WTC11 (cell line): ENCODE data around the gene RPH3AL. TPM values are rescaled to one million over a fixed set of nuclear protein-coding genes. Genes with fewer than 3 reads are reported as not detected.

Experiments
- ATAC-seq: fragments of 200-7000 bp; cut with Tn5 transposase; 2 replicates; pipeline ENCODE4 v1.10.0; 2021; ENCODE audit warnings: mild to moderate bottlenecking, moderate library complexity
- CTCF ChIA-PET: fragments of 300-600 bp; sonication (Branson Sonifier 250); formaldehyde crosslinking; loops from one replicate; lab custom pipeline; 2021; ENCODE audit warnings: antibody characterized with exemption; lab: Charles Lee
- POLR2A ChIA-PET: fragments of 350-600 bp; sonication (Branson Sonifier 250); formaldehyde crosslinking; loops from one replicate; lab custom pipeline; 2021; ENCODE audit warnings: antibody characterized with exemption; lab: Charles Lee
- DNase-seq: peaks from one replicate; pipeline ENCODE4 v3.0.0; 2021; ENCODE audit warnings: low spot score
- H3K27ac Mint-ChIP-seq: 2 replicates; pipeline ENCODE4 v1.8.0; 2021; ENCODE audit warnings: mixed read lengths
- H3K27me3 Mint-ChIP-seq: 2 replicates; pipeline ENCODE4 v1.8.0; 2021; ENCODE audit warnings: low read depth, mild to moderate bottlenecking, moderate library complexity, mixed read lengths
- H3K36me3 Mint-ChIP-seq: 2 replicates; pipeline ENCODE4 v1.8.0; 2021; ENCODE audit warnings: mixed read lengths
- H3K4me1 Mint-ChIP-seq: 2 replicates; pipeline ENCODE4 v1.8.0; 2022; ENCODE audit warnings: mixed read lengths
- H3K4me3 Mint-ChIP-seq: 2 replicates; pipeline ENCODE4 v1.8.0; 2021; ENCODE audit warnings: mild to moderate bottlenecking, moderate library complexity, mixed read lengths
- H3K9me3 Mint-ChIP-seq: 2 replicates; pipeline ENCODE4 v1.8.0; 2021; ENCODE audit warnings: mixed read lengths
- ATF1 ChIP-seq: sonication (generic); formaldehyde crosslinking; IDR thresholded peaks from 2 replicates; pipeline ENCODE4 v1.8.1; 2023; ENCODE audit warnings: mild to moderate bottlenecking, moderate library complexity, missing genetic modification reagents
- CREM ChIP-seq: sonication (generic); formaldehyde crosslinking; IDR thresholded peaks from 2 replicates; pipeline ENCODE4 v1.8.1; 2022; ENCODE audit warnings: mild to moderate bottlenecking, missing genetic modification reagents, moderate library complexity
- GRHL2 ChIP-seq: fragments of 250-450 bp; sonication (Bioruptor Pico); IDR thresholded peaks from 2 replicates; pipeline ENCODE4 v1.8.0; 2022; ENCODE audit warnings: mild to moderate bottlenecking, moderate library complexity; ENCODE audit not compliant: insufficient replicate concordance, severe bottlenecking
- JUN ChIP-seq: sonication (generic); formaldehyde crosslinking; IDR thresholded peaks from 2 replicates; pipeline ENCODE4 v1.8.0; 2023; ENCODE audit warnings: mild to moderate bottlenecking, missing genetic modification reagents
- MLX ChIP-seq: sonication (generic); formaldehyde crosslinking; IDR thresholded peaks from 2 replicates; pipeline ENCODE4 v1.8.1; 2023; ENCODE audit warnings: mild to moderate bottlenecking, missing genetic modification reagents, moderate library complexity
- PRRX2 ChIP-seq: fragments of 250-450 bp; sonication (Bioruptor Pico); IDR thresholded peaks from 2 replicates; pipeline ENCODE4 v1.8.0; 2021; ENCODE audit warnings: mild to moderate bottlenecking
- SOX15 ChIP-seq: fragments of 250-450 bp; sonication (Bioruptor Pico); IDR thresholded peaks from 2 replicates; pipeline ENCODE4 v1.9.0; 2021; ENCODE audit warnings: mild to moderate bottlenecking
- SP1 ChIP-seq: sonication (generic); formaldehyde crosslinking; conservative IDR thresholded peaks from 2 replicates; pipeline ENCODE4 v1.8.1; 2022; ENCODE audit warnings: missing genetic modification reagents
- TEAD4 ChIP-seq: sonication (generic); formaldehyde crosslinking; IDR thresholded peaks from 2 replicates; pipeline ENCODE4 v1.8.0; 2022; ENCODE audit warnings: mild to moderate bottlenecking, missing genetic modification reagents
- ZNF121 ChIP-seq: sonication (generic); formaldehyde crosslinking; IDR thresholded peaks from 2 replicates; pipeline ENCODE4 v1.8.0; 2023; ENCODE audit warnings: missing genetic modification reagents
- ZNF219 ChIP-seq: sonication (generic); formaldehyde crosslinking; IDR thresholded peaks from 2 replicates; pipeline ENCODE4 v1.8.0; 2023; ENCODE audit warnings: missing genetic modification reagents, mild to moderate bottlenecking, borderline replicate concordance
- ZNF263 ChIP-seq: sonication (generic); formaldehyde crosslinking; IDR thresholded peaks from 2 replicates; pipeline ENCODE4 v1.8.1; 2022; ENCODE audit warnings: low read depth, mild to moderate bottlenecking, moderate library complexity, missing genetic modification reagents
- ZNF396 ChIP-seq: fragments of 250-450 bp; sonication (Bioruptor Pico); IDR thresholded peaks from 2 replicates; pipeline ENCODE4 v1.8.0; 2021; ENCODE audit warnings: mild to moderate bottlenecking, moderate library complexity, borderline replicate concordance
- total RNA-seq: library from RNA; stranded (reverse); gene quantifications from 3 replicates; pipeline ENCODE4 v1.2.3, GENCODE V29; 2021
- TF ChIP-seq, protein P1 (sequence below): fragments of 200-600 bp; IDR thresholded peaks from 2 replicates; pipeline ENCODE4 v1.8.0; 2022; ENCODE audit warnings: antibody characterized with exemption
- TF ChIP-seq, protein P2 (sequence below): sonication (generic); formaldehyde crosslinking; conservative IDR thresholded peaks from 2 replicates; pipeline ENCODE4 v1.8.1; 2022; ENCODE audit warnings: mild to moderate bottlenecking, missing genetic modification reagents

The RPH3AL gene
- total RNA-seq, 1 experiment from 2014 or later, result 2.0 TPM

- TF ChIP-seq ZNF396, result no peak
- TF ChIP-seq SOX15, result no peak
- TF ChIP-seq MLX, result no peak
- no peak for TF ChIP-seq CREM (CRISPR knock-in tag)
- no peak for TF ChIP-seq PRRX2 (CRISPR knock-in tag)
- TF ChIP-seq TEAD4 (CRISPR knock-in tag), result no peak
- TF ChIP-seq GRHL2, result no peak
Observed at GRCh38 chr17:310111-311010, 42.2 kb downstream of the RPH3AL start (continued).

- Mint-ChIP-seq H3K27ac (no peak overlapping the region), H3K4me1 (peaks cover 24% of the 10 kb centered on the region), H3K27me3 (peaks cover 15% of the 10 kb centered on the region), H3K4me3 (no peak overlapping the region), H3K36me3 (no peaks in the 10 kb centered on the region), H3K9me3 (peaks cover 1% of the 10 kb centered on the region)
- CTCF ChIA-PET, result interaction anchor here (0.6 to 2.5 kb wide), 30 partner anchors 11 to 415 kb away, joined by 3 to 15 read pairs (median 4); no protein-coding TSS in a partner anchor
- ATAC-seq (peak; percentile 52), DNase-seq (peak; percentile 73)
- POLR2A ChIA-PET, result no interaction called here
- TF ChIP-seq, protein P1, sequence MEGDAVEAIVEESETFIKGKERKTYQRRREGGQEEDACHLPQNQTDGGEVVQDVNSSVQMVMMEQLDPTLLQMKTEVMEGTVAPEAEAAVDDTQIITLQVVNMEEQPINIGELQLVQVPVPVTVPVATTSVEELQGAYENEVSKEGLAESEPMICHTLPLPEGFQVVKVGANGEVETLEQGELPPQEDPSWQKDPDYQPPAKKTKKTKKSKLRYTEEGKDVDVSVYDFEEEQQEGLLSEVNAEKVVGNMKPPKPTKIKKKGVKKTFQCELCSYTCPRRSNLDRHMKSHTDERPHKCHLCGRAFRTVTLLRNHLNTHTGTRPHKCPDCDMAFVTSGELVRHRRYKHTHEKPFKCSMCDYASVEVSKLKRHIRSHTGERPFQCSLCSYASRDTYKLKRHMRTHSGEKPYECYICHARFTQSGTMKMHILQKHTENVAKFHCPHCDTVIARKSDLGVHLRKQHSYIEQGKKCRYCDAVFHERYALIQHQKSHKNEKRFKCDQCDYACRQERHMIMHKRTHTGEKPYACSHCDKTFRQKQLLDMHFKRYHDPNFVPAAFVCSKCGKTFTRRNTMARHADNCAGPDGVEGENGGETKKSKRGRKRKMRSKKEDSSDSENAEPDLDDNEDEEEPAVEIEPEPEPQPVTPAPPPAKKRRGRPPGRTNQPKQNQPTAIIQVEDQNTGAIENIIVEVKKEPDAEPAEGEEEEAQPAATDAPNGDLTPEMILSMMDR, result peak; percentile 94
- TF ChIP-seq SP1 (CRISPR knock-in tag), result no peak
Observed at GRCh38 chr17:309361-309888, 43.2 kb downstream of the RPH3AL start.

- CTCF ChIA-PET, result interaction anchor here (0.5 to 2.5 kb wide), 18 partner anchors 13 to 153 kb away, joined by 3 to 15 read pairs (median 3); no protein-coding TSS in a partner anchor
- TF ChIP-seq ATF1 (CRISPR knock-in tag) (no peak), JUN (CRISPR knock-in tag) (no peak), CREM (CRISPR knock-in tag) (no peak), ZNF396 (no peak), ZNF121 (CRISPR knock-in tag) (no peak)
- TF ChIP-seq, protein P2, sequence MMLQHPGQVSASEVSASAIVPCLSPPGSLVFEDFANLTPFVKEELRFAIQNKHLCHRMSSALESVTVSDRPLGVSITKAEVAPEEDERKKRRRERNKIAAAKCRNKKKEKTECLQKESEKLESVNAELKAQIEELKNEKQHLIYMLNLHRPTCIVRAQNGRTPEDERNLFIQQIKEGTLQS (CRISPR knock-in tag), result no peak
- no peak for DNase-seq
- Mint-ChIP-seq H3K4me3 (no peak overlapping the region), H3K27me3 (peaks cover 15% of the 10 kb centered on the region), H3K27ac (no peak overlapping the region), H3K4me1 (peaks cover 28% of the 10 kb centered on the region), H3K9me3 (no peaks in the 10 kb centered on the region), H3K36me3 (no peaks in the 10 kb centered on the region)
- ATAC-seq, result no peak
- POLR2A ChIA-PET, result no interaction called here
Observed at GRCh38 chr17:307741-308507, 44.7 kb downstream of the RPH3AL start.

- H3K4me1 Mint-ChIP-seq, result peaks cover 28% of the 10 kb centered on the region
- ATAC-seq (no peak), DNase-seq (no peak)
- H3K27ac Mint-ChIP-seq, result no peak overlapping the region
- ChIA-PET CTCF (interaction anchor here (0.7 to 1.3 kb wide), 7 partner anchors 14 to 152 kb away, joined by 3 to 8 read pairs (median 3); no protein-coding TSS in a partner anchor), POLR2A (no interaction called here)
- H3K9me3 Mint-ChIP-seq, result no peaks in the 10 kb centered on the region
- H3K27me3 Mint-ChIP-seq, result peaks cover 15% of the 10 kb centered on the region
- H3K36me3 Mint-ChIP-seq, result no peaks in the 10 kb centered on the region
- peak; percentile 58; the same call in 1 of the 2 replicates for TF ChIP-seq ZNF263 (CRISPR knock-in tag)
- no peak for TF ChIP-seq ZNF219 (CRISPR knock-in tag)
- no peak overlapping the region for H3K4me3 Mint-ChIP-seq
Observed at GRCh38 chr17:307295-307691, 45.3 kb downstream of the RPH3AL start.
